Measurements from ENCODE around the gene GRID1. TPM values are rescaled to one million over a fixed set of nuclear protein-coding genes. Genes with fewer than 3 reads are reported as not detected.

Gene GRID1
- total and polyA plus RNA-seq, 10 of the 15 experiments (the other 5 are each of a cell fraction or from before 2014, with no cell fraction given): 0.04 to 0.62 (median 0.08) TPM; not detected in 5

DNA sequence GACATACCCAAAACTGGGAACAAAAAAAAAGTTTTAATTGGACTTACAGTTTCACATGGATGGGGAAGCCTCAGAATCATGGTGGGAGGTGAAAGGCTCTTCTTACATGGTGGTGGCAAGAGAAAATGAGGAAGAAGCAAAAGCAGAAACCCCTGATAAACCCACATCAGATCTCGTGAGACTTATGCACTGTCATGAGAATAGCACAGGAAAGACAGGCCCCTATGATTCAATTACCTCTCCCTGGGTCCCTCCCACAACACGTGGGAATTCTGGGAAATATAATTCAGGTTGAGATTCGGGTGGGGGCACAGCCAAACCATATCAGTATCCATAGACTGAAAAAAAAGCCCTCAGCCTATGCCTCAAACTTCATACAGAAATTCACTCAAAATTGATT, 647.2 kb downstream of the GRID1 start (continued):
- TF ChIP-seq, protein P1, sequence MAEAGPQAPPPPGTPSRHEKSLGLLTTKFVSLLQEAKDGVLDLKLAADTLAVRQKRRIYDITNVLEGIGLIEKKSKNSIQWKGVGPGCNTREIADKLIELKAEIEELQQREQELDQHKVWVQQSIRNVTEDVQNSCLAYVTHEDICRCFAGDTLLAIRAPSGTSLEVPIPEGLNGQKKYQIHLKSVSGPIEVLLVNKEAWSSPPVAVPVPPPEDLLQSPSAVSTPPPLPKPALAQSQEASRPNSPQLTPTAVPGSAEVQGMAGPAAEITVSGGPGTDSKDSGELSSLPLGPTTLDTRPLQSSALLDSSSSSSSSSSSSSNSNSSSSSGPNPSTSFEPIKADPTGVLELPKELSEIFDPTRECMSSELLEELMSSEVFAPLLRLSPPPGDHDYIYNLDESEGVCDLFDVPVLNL (IDR thresholded peaks at IDR 0.05; ENCODE audit: low read depth, low read length): no peak

DNA sequence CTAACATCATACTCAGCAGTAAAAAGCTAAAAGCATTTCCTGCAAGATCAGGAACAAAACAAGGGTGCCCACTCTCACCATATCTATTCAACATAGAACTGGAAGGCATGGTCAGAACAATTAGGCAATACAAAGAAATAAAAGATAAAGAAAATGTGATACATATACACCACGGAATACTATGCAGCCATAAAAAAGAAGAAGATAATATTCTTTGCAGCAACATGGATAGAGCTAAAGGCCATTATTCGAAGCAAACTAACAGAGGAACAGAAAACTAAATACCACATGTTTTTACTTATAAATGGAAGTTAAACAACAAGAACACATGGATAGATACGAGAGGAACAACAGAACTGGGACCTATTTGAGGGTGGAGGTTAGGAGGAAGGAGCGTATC, 652.7 kb downstream of the GRID1 start:
- Histone ChIP-seq H3K9me3 (replicated peaks; ENCODE audit: control insufficient read depth, insufficient read depth, low read length) (no peaks in the 10 kb centered on the region), H3K4me1 (ENCODE audit: control insufficient read depth, insufficient read depth, low read length) (no peaks in the 10 kb centered on the region), H3K27me3 (replicated peaks in 1 of 2; ENCODE audit: control insufficient read depth in 2 of 2, insufficient read depth in 2 of 2, low read length in 1 of 2) (no peaks in the 10 kb centered on the region), H2AFZ (ENCODE audit: control insufficient read depth, low read depth, low read length) (no peak overlapping the region), H3K4me3 (no peak overlapping the region), H3K36me3 (ENCODE audit: control insufficient read depth in 2 of 2, insufficient read depth in 2 of 2, low read length in 1 of 2) (no peaks in the 10 kb centered on the region), H3K4me2 (ENCODE audit: control insufficient read depth, insufficient read depth) (no peak overlapping the region), H3K9ac (ENCODE audit: control insufficient read depth, insufficient read depth, low read length) (no peak overlapping the region), H4K20me1 (ENCODE audit: control insufficient read depth, insufficient read depth) (no peaks in the 10 kb centered on the region), H3K27ac (ENCODE audit: control insufficient read depth, insufficient read depth) (no peak overlapping the region), H3K79me2 (ENCODE audit: control insufficient read depth, insufficient read depth, low read length) (no peaks in the 10 kb centered on the region)
- ChIA-PET POLR2A (no interaction called here), CTCF (no interaction called here), SMC1A (ENCODE audit: uncharacterized antibody, unreplicated experiment) (no interaction called here), RAD21 (ENCODE audit: unreplicated experiment) (no interaction called here)
- BruUV-seq (replicated peaks): no TSS peak
- FAIRE-seq (no peak), DNase-seq (ENCODE audit: low read depth, low spot score) (no peak), ATAC-seq (no peak)
- intact Hi-C loops (cut with micrococcal nuclease; ENCODE audit: unreplicated experiment): no loop called here
- WGBS (ENCODE audit: insufficient coverage, insufficient replicate concordance, low lambda C conversion rate, missing lambda C conversion rate): 29% methylated on average over 4 of the region's 4 CpGs
- in situ Hi-C loops (cut with MboI): no loop called here
- TF ChIP-seq, protein P2, sequence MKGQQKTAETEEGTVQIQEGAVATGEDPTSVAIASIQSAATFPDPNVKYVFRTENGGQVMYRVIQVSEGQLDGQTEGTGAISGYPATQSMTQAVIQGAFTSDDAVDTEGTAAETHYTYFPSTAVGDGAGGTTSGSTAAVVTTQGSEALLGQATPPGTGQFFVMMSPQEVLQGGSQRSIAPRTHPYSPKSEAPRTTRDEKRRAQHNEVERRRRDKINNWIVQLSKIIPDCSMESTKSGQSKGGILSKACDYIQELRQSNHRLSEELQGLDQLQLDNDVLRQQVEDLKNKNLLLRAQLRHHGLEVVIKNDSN (IDR thresholded peaks at IDR 0.05; ENCODE audit: borderline replicate concordance, extremely low read length, insufficient read depth, low read depth, low read length): no peak
- no peak for TF ChIP-seq ATF7 (IDR thresholded peaks at IDR 0.05; ENCODE audit: low read depth)
- no peak for TF ChIP-seq EZH2 (IDR thresholded peaks at IDR 0.05; ENCODE audit: borderline replicate concordance, control insufficient read depth, low read depth, low read length)
- no peak for TF ChIP-seq KAT2A (conservative IDR thresholded peaks at IDR 0.05; ENCODE audit: control insufficient read depth, low read depth, low read length)
- no peak for TF ChIP-seq CREB1 (IDR thresholded peaks at IDR 0.05; ENCODE audit: low read depth)
- TF ChIP-seq HDAC6 (IDR thresholded peaks at IDR 0.05; ENCODE audit: unreplicated experiment): no peak
- no peak for TF ChIP-seq RB1 (IDR thresholded peaks at IDR 0.05; ENCODE audit: borderline replicate concordance)
- TF ChIP-seq MYB (IDR thresholded peaks at IDR 0.05; ENCODE audit: borderline replicate concordance, low read depth, low read length): no peak
- no peak for TF ChIP-seq CHD1 (IDR thresholded peaks at IDR 0.05; ENCODE audit: low read depth, low read length)
- no peak for TF ChIP-seq SREBF2 (IDR thresholded peaks at IDR 0.05; ENCODE audit: low read length)
- no peak for TF ChIP-seq DPF2 (IDR thresholded peaks at IDR 0.05)
- no peak for TF ChIP-seq JUNB (IDR thresholded peaks at IDR 0.05)
- TF ChIP-seq CHD4 (IDR thresholded peaks at IDR 0.05): no peak
- no peak for TF ChIP-seq CHD2 (IDR thresholded peaks at IDR 0.05; ENCODE audit: borderline replicate concordance, low read depth, low read length)
- no peak for TF ChIP-seq CBFB (IDR thresholded peaks at IDR 0.05; ENCODE audit: low read depth)
- TF ChIP-seq, protein P3, sequence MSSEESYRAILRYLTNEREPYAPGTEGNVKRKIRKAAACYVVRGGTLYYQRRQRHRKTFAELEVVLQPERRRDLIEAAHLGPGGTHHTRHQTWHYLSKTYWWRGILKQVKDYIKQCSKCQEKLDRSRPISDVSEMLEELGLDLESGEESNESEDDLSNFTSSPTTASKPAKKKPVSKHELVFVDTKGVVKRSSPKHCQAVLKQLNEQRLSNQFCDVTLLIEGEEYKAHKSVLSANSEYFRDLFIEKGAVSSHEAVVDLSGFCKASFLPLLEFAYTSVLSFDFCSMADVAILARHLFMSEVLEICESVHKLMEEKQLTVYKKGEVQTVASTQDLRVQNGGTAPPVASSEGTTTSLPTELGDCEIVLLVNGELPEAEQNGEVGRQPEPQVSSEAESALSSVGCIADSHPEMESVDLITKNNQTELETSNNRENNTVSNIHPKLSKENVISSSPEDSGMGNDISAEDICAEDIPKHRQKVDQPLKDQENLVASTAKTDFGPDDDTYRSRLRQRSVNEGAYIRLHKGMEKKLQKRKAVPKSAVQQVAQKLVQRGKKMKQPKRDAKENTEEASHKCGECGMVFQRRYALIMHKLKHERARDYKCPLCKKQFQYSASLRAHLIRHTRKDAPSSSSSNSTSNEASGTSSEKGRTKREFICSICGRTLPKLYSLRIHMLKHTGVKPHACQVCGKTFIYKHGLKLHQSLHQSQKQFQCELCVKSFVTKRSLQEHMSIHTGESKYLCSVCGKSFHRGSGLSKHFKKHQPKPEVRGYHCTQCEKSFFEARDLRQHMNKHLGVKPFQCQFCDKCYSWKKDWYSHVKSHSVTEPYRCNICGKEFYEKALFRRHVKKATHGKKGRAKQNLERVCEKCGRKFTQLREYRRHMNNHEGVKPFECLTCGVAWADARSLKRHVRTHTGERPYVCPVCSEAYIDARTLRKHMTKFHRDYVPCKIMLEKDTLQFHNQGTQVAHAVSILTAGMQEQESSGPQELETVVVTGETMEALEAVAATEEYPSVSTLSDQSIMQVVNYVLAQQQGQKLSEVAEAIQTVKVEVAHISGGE (CRISPR knock-in tag; IDR thresholded peaks at IDR 0.05): no peak
- no peak for TF ChIP-seq NR2C1 (IDR thresholded peaks at IDR 0.05)
